Thyroid gland (tissue), 4 donors: ENCODE results near the gene LRRC4C.

ENCODE experiments used
- CTCF ChIP-seq, 6 experiments: fragments of 200-600 bp in 3 of 6; fragments of 450-650 bp in 3 of 6; sonication (generic) in 3 of 6; IDR thresholded peaks; one replicate each; pipeline ENCODE4 v1.5.1; 2016 to 2019; ENCODE audit warnings: antibody characterized with exemption in 6 of 6, mild to moderate bottlenecking in 2 of 6, inconsistent platforms in 1 of 6, moderate library complexity in 1 of 6
- POLR2A ChIP-seq, 2 donors: fragments of 450-650 bp; IDR thresholded peaks; one replicate each; pipeline ENCODE4 v1.6.1; 2017; ENCODE audit warnings: antibody characterized with exemption in 2 of 2, mild to moderate bottlenecking in 2 of 2, moderate library complexity in 1 of 2

DNA sequence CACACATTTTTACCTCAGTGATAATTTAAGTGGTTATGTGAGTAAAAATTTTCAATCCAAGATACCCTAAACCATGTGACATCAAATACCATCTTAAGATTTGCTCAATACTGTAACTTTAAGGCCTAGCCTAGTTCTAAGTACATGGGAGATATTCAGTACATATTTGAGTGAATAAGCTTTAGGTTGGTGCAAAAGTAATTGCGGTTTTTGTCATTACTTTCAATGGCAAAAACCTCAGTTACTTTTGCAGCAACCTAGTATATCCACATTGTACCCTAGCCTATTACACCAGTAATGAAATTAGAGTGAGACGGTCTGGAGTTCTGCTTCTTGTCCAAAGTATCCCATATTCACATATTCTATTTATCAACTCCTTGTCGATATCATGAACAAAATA lies 700.1 kb downstream of the LRRC4C start:
- TF ChIP-seq CTCF (IDR thresholded peaks at IDR 0.05) (no peak), POLR2A (IDR thresholded peaks at IDR 0.05) (no peak)
